MCF 10A (cell line): ENCODE measurements around the gene ZNF581. TPM values are rescaled to one million over a fixed set of nuclear protein-coding genes. Genes with fewer than 3 reads are reported as not detected.

Experiments
- BruUV-seq: library from RNA; stranded (reverse); fragments of 400-500 nt; replicated peaks from 2 replicates; lab custom pipeline; 2021; lab: Mats Ljungman, UMichigan
- CTCF ChIA-PET: fragments of 300-600 bp; sonication (Branson Sonifier 250); formaldehyde crosslinking; extraction: SDS; loops from one replicate; lab custom pipeline; 2021; ENCODE audit warnings: antibody characterized with exemption, inconsistent platforms; lab: Yijun Ruan, JAX
- POLR2A ChIA-PET: fragments of 300-600, 350-650 bp; sonication (Branson Sonifier 250); formaldehyde crosslinking; extraction: SDS; loops from one replicate; lab custom pipeline; 2020; ENCODE audit warnings: antibody characterized with exemption, inconsistent platforms; lab: Yijun Ruan, JAX
- DNase-seq: peaks from one replicate; pipeline ENCODE4 v3.0.0-alpha.2; 2018; ENCODE audit not compliant: unreplicated experiment
- H3K27ac Mint-ChIP-seq: one replicate; pipeline ENCODE4 v1.8.0; 2022; ENCODE audit warnings: mild to moderate bottlenecking, low read depth, mixed read lengths; ENCODE audit not compliant: unreplicated experiment
- H3K27me3 Mint-ChIP-seq: one replicate; pipeline ENCODE4 v1.8.0; 2022; ENCODE audit warnings: mixed read lengths; ENCODE audit not compliant: insufficient read depth, unreplicated experiment
- H3K36me3 Mint-ChIP-seq: one replicate; pipeline ENCODE4 v1.8.0; 2022; ENCODE audit warnings: mild to moderate bottlenecking, moderate library complexity, mixed read lengths; ENCODE audit not compliant: insufficient read depth, unreplicated experiment
- H3K4me1 Mint-ChIP-seq: one replicate; pipeline ENCODE4 v1.8.0; 2022; ENCODE audit warnings: mixed read lengths; ENCODE audit not compliant: insufficient read depth, unreplicated experiment
- H3K4me3 Mint-ChIP-seq: one replicate; pipeline ENCODE4 v1.8.0; 2022; ENCODE audit warnings: mild to moderate bottlenecking, moderate library complexity, mixed read lengths; ENCODE audit not compliant: unreplicated experiment
- H3K9me3 Mint-ChIP-seq: one replicate; pipeline ENCODE4 v1.8.0; 2022; ENCODE audit warnings: mixed read lengths; ENCODE audit not compliant: unreplicated experiment
- CTCF ChIP-seq: fragments of 200-600 bp; IDR thresholded peaks from one replicate; pipeline ENCODE4 v1.8.0; 2022; ENCODE audit warnings: antibody characterized with exemption, mild to moderate bottlenecking; ENCODE audit not compliant: unreplicated experiment
- intact Hi-C: fragments of 100-400 bp; cut with micrococcal nuclease; formaldehyde crosslinking; loops from 2 replicates; pipeline ENCODE4 v1.14.1; 2022
- total RNA-seq: library from RNA; stranded (reverse); gene quantifications from 2 replicates; pipeline ENCODE4 v1.2.3, GENCODE V29; 2022

The ZNF581 gene
- total RNA-seq, 1 experiment from 2014 or later, result 25.7 TPM

- no peak for DNase-seq
- no TSS peak for BruUV-seq
- Mint-ChIP-seq H3K4me1 (peaks cover 12% of the 10 kb centered on the region), H3K4me3 (peak within 1 kb of the TSS; percentile 60), H3K9me3 (no peaks in the 10 kb centered on the region), H3K27me3 (no peaks in the 10 kb centered on the region), H3K27ac (no peak within 1 kb of the TSS), H3K36me3 (peaks cover 48% of the 10 kb centered on the region)
- intact Hi-C loops, result no loop called here
- CTCF ChIA-PET, result interaction anchor here (0.6 to 3.6 kb wide), 7 partner anchors 9 to 1111 kb away, joined by 3 to 25 read pairs (median 4); no protein-coding TSS in a partner anchor
- no peak for TF ChIP-seq CTCF
- POLR2A ChIA-PET, result interaction anchor here (0.6 to 1.8 kb wide), 9 partner anchors 9 to 1459 kb away, joined by 3 to 7 read pairs (median 3); partner anchors contain the start of genes MBOAT7 and UBE2S
Measured at GRCh38 chr19:55647732-55648584, 4.5 kb downstream of the ZNF581 start, which contains the start of gene CCDC106. Gene CCDC106, plus strand, starts transcription at chr19:55648212. Its CDS starts 835 bp downstream, at chr19:55649047.

- intact Hi-C loops, result no loop called here
- H3K4me3 Mint-ChIP-seq, result peak overlapping the region; percentile 60
- no peak overlapping the region for H3K27ac Mint-ChIP-seq
- peaks cover 5% of the 10 kb centered on the region for H3K4me1 Mint-ChIP-seq
- TF ChIP-seq CTCF, result no peak
- BruUV-seq, result no TSS peak
- no peaks in the 10 kb centered on the region for H3K27me3 Mint-ChIP-seq
- ChIA-PET CTCF (interaction anchor here (0.6 to 1.3 kb wide), 7 partner anchors 10 to 1178 kb away, joined by 3 to 5 read pairs (median 4); no protein-coding TSS in a partner anchor), POLR2A (interaction anchor here (0.9 to 1.1 kb wide), 2 partner anchors 13 to 27 kb away, joined by 3 read pairs; no protein-coding TSS in a partner anchor)
- DNase-seq, result no peak
- H3K9me3 Mint-ChIP-seq, result no peaks in the 10 kb centered on the region
- H3K36me3 Mint-ChIP-seq, result peaks cover 43% of the 10 kb centered on the region
Measured at GRCh38 chr19:55648585-55649267, 5.3 kb downstream of the ZNF581 start.

GRCh38 chr19:55649268-55650125 is 6.0 kb downstream of the ZNF581 start:
- H3K4me1 Mint-ChIP-seq, result peaks cover 2% of the 10 kb centered on the region
- no peak for DNase-seq
- peaks cover 42% of the 10 kb centered on the region for H3K36me3 Mint-ChIP-seq
- no peaks in the 10 kb centered on the region for H3K9me3 Mint-ChIP-seq
- CTCF ChIA-PET, result interaction anchor here (0.6 to 1.3 kb wide), 6 partner anchors 16 to 1179 kb away, joined by 3 to 5 read pairs (median 4); no protein-coding TSS in a partner anchor
- BruUV-seq, result no TSS peak
- intact Hi-C loops, result no loop called here
- no peaks in the 10 kb centered on the region for H3K27me3 Mint-ChIP-seq
- TF ChIP-seq CTCF, result no peak
- no peak overlapping the region for H3K27ac Mint-ChIP-seq
- H3K4me3 Mint-ChIP-seq, result peak overlapping the region; percentile 40
- POLR2A ChIA-PET, result interaction anchor here (0.9 kb wide), 1 partner anchor 14 kb away, joined by 3 read pairs; no protein-coding TSS in a partner anchor
